Parathyroid adenoma (tissue), 2 donors: ENCODE measurements around the gene BOK.

Experiments used
- H2AFZ ChIP-seq: fragments of 300-600 bp; sonication (generic); one replicate; pipeline ENCODE4 v1.7.0; 2017; ENCODE audit warnings: antibody characterized with exemption, mild to moderate bottlenecking
- H3K27ac ChIP-seq: fragments of 300-600 bp; sonication (generic); one replicate; pipeline ENCODE4 v1.7.0; 2017
- H3K27me3 ChIP-seq: fragments of 300-600 bp; sonication (generic); one replicate; pipeline ENCODE4 v1.7.0; 2017; ENCODE audit warnings: low read length; ENCODE audit not compliant: control insufficient read depth, insufficient read depth
- H3K36me3 ChIP-seq: fragments of 300-600 bp; sonication (generic); one replicate; pipeline ENCODE4 v1.7.0; 2017; ENCODE audit warnings: low read length; ENCODE audit not compliant: control insufficient read depth, insufficient read depth
- H3K4me1 ChIP-seq: fragments of 300-600 bp; sonication (generic); one replicate; pipeline ENCODE4 v1.7.0; 2017; ENCODE audit warnings: control low read depth
- H3K4me2 ChIP-seq: fragments of 300-600 bp; sonication (generic); one replicate; pipeline ENCODE4 v1.7.0; 2017; ENCODE audit warnings: low read length
- H3K4me3 ChIP-seq: fragments of 300-600 bp; sonication (generic); one replicate; pipeline ENCODE4 v1.7.0; 2017; ENCODE audit warnings: low read depth, low read length
- H3K79me2 ChIP-seq: fragments of 300-600 bp; sonication (generic); one replicate; pipeline ENCODE4 v1.7.0; 2017; ENCODE audit warnings: control low read depth
- H3K9ac ChIP-seq: fragments of 300-600 bp; sonication (generic); one replicate; pipeline ENCODE4 v1.7.0; 2017; ENCODE audit warnings: mild to moderate bottlenecking
- H3K9me3 ChIP-seq: fragments of 300-600 bp; sonication (generic); one replicate; pipeline ENCODE4 v1.7.0; 2017; ENCODE audit warnings: low read length; ENCODE audit not compliant: control insufficient read depth
- CTCF ChIP-seq: fragments of 300-600 bp; sonication (generic); IDR thresholded peaks from one replicate; pipeline ENCODE4 v1.7.0; 2017; ENCODE audit warnings: antibody characterized with exemption, mild to moderate bottlenecking
- donor health status: primary hyperparathyroidism.

The BOK gene

GRCh38 chr2:241558532-241559322 lies at the start of gene BOK:
Gene BOK, plus strand, starts transcription at chr2:241558745. Its CDS starts 739 bp downstream, at chr2:241559484.
- Histone ChIP-seq H3K4me1 (no peaks in the 10 kb centered on the region), H3K9me3 (no peaks in the 10 kb centered on the region), H3K27me3 (no peaks in the 10 kb centered on the region), H2AFZ (peak within 1 kb of the TSS; percentile 88), H3K9ac (no peak within 1 kb of the TSS), H3K4me3 (peak within 1 kb of the TSS; percentile 47), H3K4me2 (peak within 1 kb of the TSS; percentile 77), H3K79me2 (no peaks in the 10 kb centered on the region), H3K27ac (no peak within 1 kb of the TSS), H3K36me3 (no peaks in the 10 kb centered on the region)
- TF ChIP-seq CTCF, result no peak

- no peak for TF ChIP-seq CTCF
- H3K27me3 ChIP-seq, result no peaks in the 10 kb centered on the region
- no peaks in the 10 kb centered on the region for H3K9me3 ChIP-seq
- no peaks in the 10 kb centered on the region for H3K36me3 ChIP-seq
- H3K27ac ChIP-seq, result peak overlapping the region; percentile 58
- peak overlapping the region; percentile 32 for H3K9ac ChIP-seq
- H3K4me1 ChIP-seq, result peaks cover 10% of the 10 kb centered on the region
- H2AFZ ChIP-seq, result peak overlapping the region; percentile 84
- H3K4me3 ChIP-seq, result peak overlapping the region; percentile 82
- H3K4me2 ChIP-seq, result peak overlapping the region; percentile 100
- H3K79me2 ChIP-seq, result peaks cover 15% of the 10 kb centered on the region
These were observed 49.3 kb upstream of the BOK start for GRCh38 chr2:241509155-241509784.

GRCh38 chr2:241511091-241511741 lies 47.3 kb upstream of the BOK start:
- Histone ChIP-seq H3K9me3 (no peaks in the 10 kb centered on the region), H3K27me3 (no peaks in the 10 kb centered on the region), H3K9ac (no peak overlapping the region), H3K4me3 (no peak overlapping the region), H3K4me1 (peaks cover 10% of the 10 kb centered on the region), H3K27ac (no peak overlapping the region), H2AFZ (no peak overlapping the region), H3K36me3 (no peaks in the 10 kb centered on the region), H3K79me2 (peaks cover 8% of the 10 kb centered on the region), H3K4me2 (no peak overlapping the region)
- no peak for TF ChIP-seq CTCF

GRCh38 chr2:241514553-241514952 lies 44.0 kb upstream of the BOK start:
- no peak overlapping the region for H3K9ac ChIP-seq
- no peak for TF ChIP-seq CTCF
- no peak overlapping the region for H3K4me2 ChIP-seq
- no peaks in the 10 kb centered on the region for H3K36me3 ChIP-seq
- no peaks in the 10 kb centered on the region for H3K79me2 ChIP-seq
- H3K4me1 ChIP-seq, result peaks cover 2% of the 10 kb centered on the region
- H3K9me3 ChIP-seq, result no peaks in the 10 kb centered on the region
- no peak overlapping the region for H2AFZ ChIP-seq
- no peaks in the 10 kb centered on the region for H3K27me3 ChIP-seq
- H3K4me3 ChIP-seq, result no peak overlapping the region
- no peak overlapping the region for H3K27ac ChIP-seq
